Vagina (tissue), 2 donors: ENCODE measurements around the gene CREBBP. TPM values are rescaled to one million over a fixed set of nuclear protein-coding genes. Genes with fewer than 3 reads are reported as not detected.

Source experiments
- DNase-seq, 2 donors: peaks; one replicate each; pipeline ENCODE4 v3.0.0-alpha.2; 2017; ENCODE audit errors: extremely low spot score in 2 of 2
- H3K27ac ChIP-seq: fragments of 200-600 bp; sonication (generic); one replicate; pipeline ENCODE4 v1.5.1; 2019
- H3K27me3 ChIP-seq: fragments of 200-600 bp; sonication (generic); one replicate; pipeline ENCODE4 v1.5.1; 2019
- H3K36me3 ChIP-seq, 2 donors: fragments of 200-600 bp; sonication (generic); one replicate each; pipeline ENCODE4 v1.5.1; 2017 to 2019
- H3K4me1 ChIP-seq: fragments of 200-600 bp; sonication (generic); one replicate; pipeline ENCODE4 v1.5.1; 2019
- H3K4me3 ChIP-seq, 2 donors: fragments of 200-600 bp; sonication (generic); 1 replicate in 1 of 2; 2 replicates in 1 of 2; pipeline ENCODE4 v1.5.1; 2016 to 2019
- H3K9me3 ChIP-seq: fragments of 200-600 bp; sonication (generic); one replicate; pipeline ENCODE4 v1.5.1; 2019
- POLR2A ChIP-seq, 2 donors: fragments of 450-650 bp; IDR thresholded peaks; one replicate each; pipeline ENCODE4 v1.6.1; 2017; ENCODE audit warnings: antibody characterized with exemption in 2 of 2, mild to moderate bottlenecking in 2 of 2, moderate library complexity in 2 of 2
- POLR2AphosphoS5 ChIP-seq, 2 donors: sonication (generic); formaldehyde crosslinking; IDR thresholded peaks; one replicate each; pipeline ENCODE4 v1.9.0; 2017; ENCODE audit warnings: antibody characterized with exemption in 2 of 2, mild to moderate bottlenecking in 2 of 2, low read depth in 1 of 2; ENCODE audit not compliant: insufficient read depth in 1 of 2
- intact Hi-C: fragments of 100-400 bp; cut with DNase I; formaldehyde crosslinking; loops from one replicate; pipeline ENCODE4 v1.15.1; 2023
- total RNA-seq: library from RNA; depleted of rRNA; stranded (reverse); fragments of >200 nt; gene quantifications from one replicate; pipeline ENCODE4 v1.2.3, GENCODE V29; 2016
- TF ChIP-seq, protein P1 (sequence below), 3 experiments: fragments of 450-650 bp in 2 of 3; fragments of 200-600 bp in 1 of 3; sonication (generic) in 1 of 3; IDR thresholded peaks; one replicate each; pipeline ENCODE4 v1.5.1; 2017 to 2019; ENCODE audit warnings: antibody characterized with exemption in 3 of 3, mild to moderate bottlenecking in 2 of 3, moderate library complexity in 2 of 3

Gene CREBBP
- total RNA-seq, 1 donor from 2014 or later: 102 TPM

DNA sequence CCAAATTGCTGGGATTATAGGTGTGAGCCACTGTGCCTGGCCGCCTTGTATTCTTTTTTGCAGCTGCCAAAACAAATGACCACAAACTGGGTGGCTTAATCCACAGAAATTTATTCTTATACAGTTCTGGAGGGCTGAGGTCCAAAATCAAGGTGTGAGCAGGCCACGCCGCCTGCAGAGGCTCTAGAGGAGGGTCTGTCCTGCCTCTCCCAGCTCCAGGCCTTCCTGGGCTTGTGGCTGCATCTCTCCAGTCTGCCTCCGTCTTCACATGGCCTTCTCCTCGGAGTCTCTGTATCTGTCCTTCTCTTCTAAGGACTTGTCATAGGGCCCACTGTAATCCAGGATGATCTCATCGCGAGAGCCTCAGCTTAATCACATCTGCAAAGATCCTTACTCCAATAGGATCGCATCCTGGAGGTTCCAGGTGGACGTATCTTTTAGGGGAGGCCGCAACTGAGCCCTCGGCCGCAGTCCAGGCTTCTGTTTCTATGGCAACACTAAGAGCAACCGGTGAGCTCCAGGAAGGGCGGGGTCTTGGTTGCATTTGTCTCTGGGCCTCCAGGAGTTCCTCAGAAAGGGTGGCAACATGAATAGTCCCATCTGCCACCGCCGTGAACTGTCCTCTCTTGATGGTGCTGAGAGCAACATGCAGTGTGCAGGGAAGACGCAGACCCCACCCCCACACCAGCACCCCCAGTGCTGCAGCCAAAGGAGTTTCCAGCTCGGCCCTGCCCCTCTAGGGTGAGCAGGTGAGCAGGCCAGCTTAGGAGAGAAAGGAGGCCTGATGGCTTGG is 29.5 kb upstream of the CREBBP start:
- H3K36me3 ChIP-seq: no peaks in the 10 kb centered on the region
- H3K4me3 ChIP-seq: no peak overlapping the region
- TF ChIP-seq, protein P1, sequence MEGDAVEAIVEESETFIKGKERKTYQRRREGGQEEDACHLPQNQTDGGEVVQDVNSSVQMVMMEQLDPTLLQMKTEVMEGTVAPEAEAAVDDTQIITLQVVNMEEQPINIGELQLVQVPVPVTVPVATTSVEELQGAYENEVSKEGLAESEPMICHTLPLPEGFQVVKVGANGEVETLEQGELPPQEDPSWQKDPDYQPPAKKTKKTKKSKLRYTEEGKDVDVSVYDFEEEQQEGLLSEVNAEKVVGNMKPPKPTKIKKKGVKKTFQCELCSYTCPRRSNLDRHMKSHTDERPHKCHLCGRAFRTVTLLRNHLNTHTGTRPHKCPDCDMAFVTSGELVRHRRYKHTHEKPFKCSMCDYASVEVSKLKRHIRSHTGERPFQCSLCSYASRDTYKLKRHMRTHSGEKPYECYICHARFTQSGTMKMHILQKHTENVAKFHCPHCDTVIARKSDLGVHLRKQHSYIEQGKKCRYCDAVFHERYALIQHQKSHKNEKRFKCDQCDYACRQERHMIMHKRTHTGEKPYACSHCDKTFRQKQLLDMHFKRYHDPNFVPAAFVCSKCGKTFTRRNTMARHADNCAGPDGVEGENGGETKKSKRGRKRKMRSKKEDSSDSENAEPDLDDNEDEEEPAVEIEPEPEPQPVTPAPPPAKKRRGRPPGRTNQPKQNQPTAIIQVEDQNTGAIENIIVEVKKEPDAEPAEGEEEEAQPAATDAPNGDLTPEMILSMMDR (IDR thresholded peaks at IDR 0.05): no peak
- TF ChIP-seq POLR2AphosphoS5 (IDR thresholded peaks at IDR 0.05; ENCODE audit: insufficient read depth in 1 of 2, low read depth in 1 of 2): no peak
- no peak for TF ChIP-seq POLR2A (IDR thresholded peaks at IDR 0.05)
- no peak for DNase-seq
- no peaks in the 10 kb centered on the region for H3K4me1 ChIP-seq
- intact Hi-C loops: no loop called here
- H3K27me3 ChIP-seq: no peaks in the 10 kb centered on the region
- H3K9me3 ChIP-seq: no peaks in the 10 kb centered on the region
- no peak overlapping the region for H3K27ac ChIP-seq

DNA sequence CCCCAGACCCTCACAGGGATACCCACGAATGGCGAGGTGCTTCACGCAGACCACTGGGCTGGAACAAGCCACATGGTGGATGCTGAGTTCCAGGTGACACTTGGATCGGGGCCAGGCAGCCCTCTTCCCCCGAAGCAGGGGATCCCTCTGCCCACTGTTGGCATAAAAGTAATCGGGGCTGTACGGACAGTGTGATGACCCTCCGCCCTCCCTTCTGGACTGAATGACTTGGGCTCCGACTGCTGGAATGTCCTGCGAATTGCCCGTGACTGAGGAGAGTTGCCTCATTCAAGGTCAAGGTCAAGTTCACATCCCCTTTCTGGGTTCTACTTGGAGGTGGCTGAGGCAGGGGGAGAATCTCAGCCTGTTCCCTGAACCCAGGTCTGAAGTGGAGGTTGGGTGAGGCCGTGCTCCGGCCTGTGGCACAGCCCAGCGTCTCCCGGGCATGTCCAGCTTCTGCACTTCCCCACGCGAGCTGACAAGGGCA is 28.5 kb upstream of the CREBBP start:
- intact Hi-C loops: no loop called here
- no peak for DNase-seq
- TF ChIP-seq POLR2A (IDR thresholded peaks at IDR 0.05): no peak
- TF ChIP-seq, protein P1 (IDR thresholded peaks at IDR 0.05): no peak
- TF ChIP-seq POLR2AphosphoS5 (IDR thresholded peaks at IDR 0.05; ENCODE audit: insufficient read depth in 1 of 2, low read depth in 1 of 2): no peak

DNA sequence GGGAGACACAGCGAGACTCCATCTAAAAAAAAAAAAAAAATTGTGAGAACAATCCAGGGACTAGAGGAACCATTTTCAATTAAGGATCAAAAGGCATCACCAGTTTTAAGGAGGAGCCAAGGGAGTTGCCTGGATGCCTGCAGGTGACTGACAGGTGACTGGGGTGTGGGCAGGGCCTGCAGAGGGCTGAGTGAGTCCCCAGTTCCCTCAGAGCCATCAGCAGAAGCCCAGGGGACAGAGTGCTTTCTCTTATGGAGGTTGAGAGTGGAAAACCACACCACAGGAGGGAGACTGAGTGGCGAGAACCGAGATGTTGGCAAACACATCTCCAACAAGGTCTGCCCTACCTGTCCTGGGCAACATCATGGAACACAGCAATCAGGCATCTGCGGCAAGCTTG is 27.1 kb upstream of the CREBBP start:
- no peaks in the 10 kb centered on the region for H3K27me3 ChIP-seq
- H3K4me3 ChIP-seq: no peak overlapping the region
- TF ChIP-seq, protein P1 (IDR thresholded peaks at IDR 0.05): no peak
- TF ChIP-seq POLR2AphosphoS5 (IDR thresholded peaks at IDR 0.05; ENCODE audit: insufficient read depth in 1 of 2, low read depth in 1 of 2) (no peak), POLR2A (IDR thresholded peaks at IDR 0.05) (no peak)
- H3K36me3 ChIP-seq: no peaks in the 10 kb centered on the region
- no peaks in the 10 kb centered on the region for H3K9me3 ChIP-seq
- H3K4me1 ChIP-seq: no peaks in the 10 kb centered on the region
- intact Hi-C loops: no loop called here
- no peak for DNase-seq
- H3K27ac ChIP-seq: no peak overlapping the region

More for the DNA sequence above, 28.5 kb upstream of the CREBBP start:
- H3K4me3 ChIP-seq: no peak overlapping the region
- no peak overlapping the region for H3K27ac ChIP-seq
- no peaks in the 10 kb centered on the region for H3K36me3 ChIP-seq
- no peaks in the 10 kb centered on the region for H3K27me3 ChIP-seq
- no peaks in the 10 kb centered on the region for H3K4me1 ChIP-seq
- no peaks in the 10 kb centered on the region for H3K9me3 ChIP-seq

DNA sequence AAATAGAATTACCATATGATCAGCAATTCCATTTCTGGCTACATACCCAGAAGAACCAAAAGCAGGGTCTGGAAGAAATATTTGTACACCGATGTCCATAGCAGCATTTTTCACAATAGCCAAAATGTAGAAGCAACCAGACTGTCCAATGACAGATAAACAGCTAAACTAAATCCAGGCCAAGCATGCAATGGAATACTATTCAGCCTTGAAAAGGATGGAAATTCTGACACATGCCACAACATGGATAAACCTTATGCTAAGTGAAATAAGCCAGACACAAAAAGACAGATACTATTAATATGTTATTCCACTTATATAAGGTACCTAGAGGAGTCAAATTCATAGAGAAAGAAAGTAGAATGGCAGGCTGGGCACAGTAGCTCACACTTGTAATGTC is 25.9 kb upstream of the CREBBP start:
- Histone ChIP-seq H3K4me1 (no peaks in the 10 kb centered on the region), H3K27ac (no peak overlapping the region), H3K9me3 (no peaks in the 10 kb centered on the region), H3K36me3 (no peaks in the 10 kb centered on the region), H3K27me3 (no peaks in the 10 kb centered on the region), H3K4me3 (no peak overlapping the region)
- DNase-seq: no peak
- intact Hi-C loops: no loop called here
- TF ChIP-seq POLR2AphosphoS5 (IDR thresholded peaks at IDR 0.05; ENCODE audit: insufficient read depth in 1 of 2, low read depth in 1 of 2) (no peak), POLR2A (IDR thresholded peaks at IDR 0.05) (no peak)
- TF ChIP-seq, protein P1 (IDR thresholded peaks at IDR 0.05): no peak

DNA sequence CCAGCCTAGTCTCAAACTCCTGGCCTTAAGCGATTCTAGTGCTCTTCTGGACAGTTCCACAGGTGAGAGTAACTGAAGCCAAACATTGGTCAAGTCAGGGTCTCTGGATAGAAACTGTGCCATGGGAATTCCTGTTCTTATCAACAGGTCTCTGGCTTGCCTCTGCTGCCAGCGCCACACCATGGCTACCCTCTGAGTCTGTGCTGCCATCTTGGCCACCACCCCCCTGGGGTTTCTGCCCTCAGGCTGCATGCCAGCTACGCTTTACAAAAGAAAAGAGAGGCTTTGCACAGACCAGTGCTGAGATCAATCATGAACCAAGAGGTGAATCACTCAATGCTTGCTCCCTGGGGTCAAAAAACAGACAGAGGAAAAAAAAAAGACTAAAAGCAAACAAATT is 24.4 kb upstream of the CREBBP start:
- intact Hi-C loops: no loop called here
- H3K9me3 ChIP-seq: no peaks in the 10 kb centered on the region

More for the DNA sequence above, 24.4 kb upstream of the CREBBP start:
- no peak for TF ChIP-seq POLR2A (IDR thresholded peaks at IDR 0.05)
- TF ChIP-seq, protein P1 (IDR thresholded peaks at IDR 0.05): no peak
- no peak for TF ChIP-seq POLR2AphosphoS5 (IDR thresholded peaks at IDR 0.05; ENCODE audit: insufficient read depth in 1 of 2, low read depth in 1 of 2)
- no peak for DNase-seq
- Histone ChIP-seq H3K27me3 (no peaks in the 10 kb centered on the region), H3K4me3 (no peak overlapping the region), H3K36me3 (no peaks in the 10 kb centered on the region), H3K4me1 (no peaks in the 10 kb centered on the region), H3K27ac (no peak overlapping the region)
